Cortex of kidney (tissue), 1 donor: ENCODE measurements around the gene HAPLN2.
"Not testable (repeated sequence)": the region's sequence is repeated elsewhere in the genome, so short reads cannot be mapped to it uniquely, and the experiment has no call there.

Source experiments
- DNase-seq: peaks from one replicate; lab custom pipeline; 2025; lab: John Stamatoyannopoulos, UW

The HAPLN2 gene

DNA sequence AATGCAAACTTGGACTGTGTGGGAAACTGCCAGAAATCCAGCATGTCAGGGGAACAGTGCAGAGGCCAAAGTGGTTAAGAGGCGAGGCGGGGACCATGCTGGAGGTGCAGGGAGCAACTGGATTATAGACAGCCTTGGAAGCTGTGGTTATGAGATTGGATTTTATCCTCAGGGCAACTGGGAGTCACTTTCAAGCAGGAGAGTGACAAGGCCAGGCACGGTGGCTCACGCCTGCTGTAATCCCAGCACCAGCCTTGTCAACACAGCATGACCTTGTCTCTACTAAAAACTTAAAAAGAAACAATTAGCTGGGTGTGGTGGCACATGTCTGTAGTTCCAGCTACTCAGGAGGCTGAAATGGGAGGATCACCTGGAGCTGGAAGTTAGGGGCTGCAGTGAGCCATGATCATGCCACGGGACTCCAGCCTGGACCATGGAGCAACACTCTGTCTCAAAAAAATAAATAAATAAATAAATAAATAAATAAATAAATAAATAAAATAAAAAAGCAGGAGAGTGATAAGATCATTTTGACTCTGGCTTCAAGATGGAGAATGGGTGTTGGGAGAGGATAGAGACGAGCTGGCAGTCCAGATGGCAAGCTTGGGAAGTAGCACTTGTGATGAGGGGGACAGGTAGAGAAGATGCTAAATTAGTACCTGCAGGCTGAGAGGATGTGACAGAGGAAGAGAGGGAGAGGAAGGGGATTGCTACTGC is 3.5 kb downstream of the HAPLN2 start:
- no peak for DNase-seq

DNA sequence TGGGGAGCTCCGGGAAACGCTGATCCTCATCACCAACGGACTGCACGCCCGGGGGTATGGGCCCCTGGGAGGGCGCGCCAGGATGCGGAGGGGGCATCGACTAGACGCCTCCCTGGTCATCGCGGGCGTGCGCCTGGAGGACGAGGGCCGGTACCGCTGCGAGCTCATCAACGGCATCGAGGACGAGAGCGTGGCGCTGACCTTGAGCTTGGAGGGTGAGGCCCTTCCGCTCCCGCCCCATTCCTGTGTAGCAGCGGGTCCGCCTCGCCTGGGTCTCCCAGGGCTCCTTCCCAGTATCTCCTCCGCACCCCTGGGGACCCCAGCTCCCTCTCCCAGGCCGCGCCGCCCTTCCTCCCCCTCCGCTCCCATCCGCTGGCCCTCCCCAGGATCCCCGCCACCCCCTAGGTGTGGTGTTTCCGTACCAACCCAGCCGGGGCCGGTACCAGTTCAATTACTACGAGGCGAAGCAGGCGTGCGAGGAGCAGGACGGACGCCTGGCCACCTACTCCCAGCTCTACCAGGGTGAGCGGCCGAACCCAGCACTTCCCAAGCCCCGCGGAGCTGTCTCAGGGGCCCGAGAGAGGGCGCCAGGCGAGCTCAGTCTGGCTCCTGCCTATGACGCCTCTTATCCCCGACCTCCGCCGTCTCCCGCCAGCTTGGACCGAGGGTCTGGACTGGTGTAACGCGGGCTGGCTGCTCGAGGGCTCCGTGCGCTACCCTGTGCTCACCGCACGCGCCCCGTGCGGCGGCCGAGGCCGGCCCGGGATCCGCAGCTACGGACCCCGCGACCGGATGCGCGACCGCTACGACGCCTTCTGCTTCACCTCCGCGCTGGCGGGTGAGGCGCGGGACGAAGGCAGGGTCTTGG is 5.0 kb downstream of the HAPLN2 start:
- no peak for DNase-seq

DNA sequence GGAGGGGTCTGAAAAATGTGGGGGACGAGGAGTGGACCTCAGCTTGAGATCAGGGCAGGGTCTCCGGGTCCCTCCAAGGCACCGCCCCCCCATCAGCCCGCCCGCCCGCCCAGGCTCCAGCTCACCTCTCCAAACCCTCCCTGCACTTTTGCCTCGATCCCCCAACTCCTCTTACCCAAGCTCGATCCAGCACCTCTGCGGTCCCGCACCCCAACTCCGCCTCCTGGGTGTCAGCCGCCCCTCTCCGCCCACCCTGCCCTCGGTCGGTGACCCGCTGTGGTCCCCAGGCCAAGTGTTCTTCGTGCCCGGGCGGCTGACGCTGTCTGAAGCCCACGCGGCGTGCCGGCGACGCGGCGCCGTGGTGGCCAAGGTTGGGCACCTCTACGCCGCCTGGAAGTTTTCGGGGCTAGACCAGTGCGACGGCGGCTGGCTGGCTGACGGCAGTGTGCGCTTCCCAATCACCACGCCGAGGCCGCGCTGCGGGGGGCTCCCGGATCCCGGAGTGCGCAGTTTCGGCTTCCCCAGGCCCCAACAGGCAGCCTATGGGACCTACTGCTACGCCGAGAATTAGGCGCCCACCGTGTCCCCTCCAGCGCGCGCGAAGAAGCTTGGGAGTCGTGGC is 5.7 kb downstream of the HAPLN2 start:
- no peak for DNase-seq

DNA sequence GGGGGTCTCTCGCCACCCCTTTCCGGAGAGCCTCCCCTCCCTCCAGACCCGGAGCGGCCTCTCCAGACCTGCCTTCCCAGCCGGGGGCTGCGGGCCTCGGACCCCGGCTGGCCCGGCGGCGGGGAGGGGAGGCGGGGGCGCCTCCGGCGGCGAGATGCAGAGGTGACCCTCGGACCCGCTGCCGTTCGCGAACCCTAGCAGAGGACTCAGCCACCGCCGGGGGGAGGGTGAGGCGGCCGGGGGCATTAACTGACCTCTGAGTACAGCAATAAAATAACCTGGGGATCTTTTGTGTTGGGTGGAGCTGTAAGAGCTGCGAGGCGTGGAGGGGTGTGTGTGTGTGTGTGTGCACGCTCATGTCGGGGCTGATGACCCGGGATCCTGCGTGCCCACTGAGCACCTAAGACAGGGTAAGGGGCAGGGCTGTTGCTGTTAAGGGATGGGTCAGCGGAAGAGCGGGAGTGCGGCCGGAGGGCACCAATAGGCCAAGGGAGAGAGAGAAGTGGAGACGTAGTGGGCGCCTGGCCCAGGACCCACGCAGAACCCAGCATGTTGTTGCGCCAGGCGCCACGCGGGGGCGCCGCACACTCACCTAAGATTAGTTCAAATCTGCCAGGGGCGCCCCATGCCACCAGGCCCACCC is 6.3 kb downstream of the HAPLN2 start:
- DNase-seq: no peak

DNA sequence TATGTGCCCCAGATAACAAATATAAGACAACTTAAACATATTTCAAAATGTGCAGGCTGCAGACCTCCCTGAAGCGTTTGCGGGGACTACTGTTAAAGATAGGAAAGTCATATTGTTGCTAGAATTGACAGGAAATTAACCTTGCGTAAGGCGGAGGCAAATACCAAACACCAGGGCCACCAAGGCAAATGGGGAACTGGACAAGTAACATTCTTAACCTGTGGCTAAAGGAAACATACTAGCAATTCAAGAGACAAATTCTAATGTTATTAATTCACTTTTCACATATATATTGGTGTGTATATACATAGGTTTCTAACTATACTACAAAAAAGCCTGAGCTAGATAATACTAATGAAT is 6.8 kb downstream of the HAPLN2 start:
- no peak for DNase-seq

DNA sequence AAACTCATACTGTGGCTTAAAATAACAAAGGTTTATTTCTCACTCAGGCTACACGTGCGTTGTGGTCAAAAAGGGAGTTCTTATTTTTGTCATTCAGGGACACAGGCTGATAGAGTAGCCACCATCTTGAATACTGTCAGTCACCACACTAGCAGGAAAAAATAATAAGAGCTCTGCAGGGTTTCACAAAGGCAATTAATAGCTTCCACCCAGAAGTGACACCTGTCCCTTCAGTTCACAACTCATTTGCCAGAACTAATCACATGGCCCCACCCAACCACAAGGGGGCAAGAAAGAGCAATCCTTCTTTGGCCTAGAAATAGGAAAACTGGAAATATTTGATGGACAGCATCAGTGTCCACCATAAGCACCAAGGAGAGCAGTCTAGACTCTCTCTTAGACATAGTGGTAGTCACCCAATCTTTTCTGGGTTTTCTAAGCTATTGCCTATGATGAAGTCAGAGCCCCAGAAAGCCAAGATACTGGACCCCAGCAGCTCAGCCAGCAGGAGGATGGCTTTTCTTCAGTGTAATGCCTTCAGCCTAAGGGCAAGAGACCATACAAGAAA is 8.2 kb downstream of the HAPLN2 start:
- no peak for DNase-seq

DNA sequence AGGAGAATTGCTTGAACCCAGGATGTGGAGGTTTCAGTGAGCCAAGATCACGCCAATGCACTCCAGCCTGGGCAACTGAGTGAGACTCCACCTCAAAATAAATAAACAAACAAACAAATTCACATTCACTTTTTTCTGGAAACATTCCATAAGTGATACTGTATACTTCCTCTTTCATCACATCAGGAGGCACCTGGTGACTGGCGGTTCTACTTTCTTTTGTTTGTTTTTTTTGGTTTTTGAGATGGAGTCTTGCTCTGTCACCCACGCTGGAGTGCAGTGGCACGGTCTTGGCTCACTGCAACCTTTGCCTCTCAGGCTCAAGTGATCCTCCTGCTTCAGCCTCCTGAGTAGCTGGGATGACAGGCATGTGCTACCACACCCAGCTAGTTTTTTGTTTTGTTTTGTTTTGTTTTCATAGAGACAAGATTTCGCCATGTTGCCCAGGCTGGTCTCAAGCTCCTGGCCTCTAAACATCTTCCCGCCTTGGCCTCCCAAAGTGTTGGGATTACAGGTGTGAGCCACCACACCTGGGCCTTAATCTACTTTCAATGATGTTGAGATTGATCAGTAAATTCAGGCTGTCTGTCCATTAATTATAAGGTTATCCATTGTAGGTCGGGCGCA is 10.7 kb downstream of the HAPLN2 start:
- DNase-seq: no peak

DNA sequence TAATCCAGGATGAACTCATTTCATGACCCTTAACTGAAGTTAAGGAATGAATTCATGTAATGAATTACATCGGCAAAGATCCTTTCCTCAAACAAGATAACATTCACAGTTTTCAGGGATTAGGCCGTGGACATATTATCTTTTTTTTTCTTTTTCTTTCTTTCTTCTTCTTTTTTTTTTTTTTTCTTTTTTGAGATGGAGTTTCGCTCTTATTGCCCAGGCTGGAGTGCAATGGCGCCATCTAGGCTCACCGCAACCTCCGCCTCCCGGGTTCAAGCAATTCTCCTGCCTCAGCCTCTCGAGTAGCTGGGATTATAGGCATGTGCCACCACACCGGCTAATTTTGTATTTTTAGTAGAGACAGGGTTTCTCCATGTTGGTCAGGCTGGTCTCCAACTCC is 11.9 kb downstream of the HAPLN2 start:
- DNase-seq: not testable (repeated sequence)

DNA sequence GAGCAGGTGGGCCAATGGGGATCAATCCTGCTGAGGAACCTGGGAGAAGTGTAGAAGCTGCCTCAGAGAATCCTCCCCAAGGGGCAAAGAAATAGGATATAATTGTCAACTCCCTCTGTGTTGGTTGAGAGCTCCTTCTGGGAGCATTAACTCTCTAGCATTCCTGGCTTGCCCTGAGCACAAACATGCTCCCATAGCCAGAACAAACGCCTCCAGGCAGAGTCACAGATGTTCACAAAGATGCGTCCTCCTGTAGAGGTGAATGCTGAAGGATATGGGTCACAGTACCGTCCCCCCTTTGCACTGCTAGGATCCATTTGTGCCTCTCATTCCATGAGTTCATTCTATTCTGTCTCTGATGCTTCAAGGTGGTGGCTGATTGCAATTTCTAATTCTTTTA is 13.1 kb downstream of the HAPLN2 start:
- no peak for DNase-seq

DNA sequence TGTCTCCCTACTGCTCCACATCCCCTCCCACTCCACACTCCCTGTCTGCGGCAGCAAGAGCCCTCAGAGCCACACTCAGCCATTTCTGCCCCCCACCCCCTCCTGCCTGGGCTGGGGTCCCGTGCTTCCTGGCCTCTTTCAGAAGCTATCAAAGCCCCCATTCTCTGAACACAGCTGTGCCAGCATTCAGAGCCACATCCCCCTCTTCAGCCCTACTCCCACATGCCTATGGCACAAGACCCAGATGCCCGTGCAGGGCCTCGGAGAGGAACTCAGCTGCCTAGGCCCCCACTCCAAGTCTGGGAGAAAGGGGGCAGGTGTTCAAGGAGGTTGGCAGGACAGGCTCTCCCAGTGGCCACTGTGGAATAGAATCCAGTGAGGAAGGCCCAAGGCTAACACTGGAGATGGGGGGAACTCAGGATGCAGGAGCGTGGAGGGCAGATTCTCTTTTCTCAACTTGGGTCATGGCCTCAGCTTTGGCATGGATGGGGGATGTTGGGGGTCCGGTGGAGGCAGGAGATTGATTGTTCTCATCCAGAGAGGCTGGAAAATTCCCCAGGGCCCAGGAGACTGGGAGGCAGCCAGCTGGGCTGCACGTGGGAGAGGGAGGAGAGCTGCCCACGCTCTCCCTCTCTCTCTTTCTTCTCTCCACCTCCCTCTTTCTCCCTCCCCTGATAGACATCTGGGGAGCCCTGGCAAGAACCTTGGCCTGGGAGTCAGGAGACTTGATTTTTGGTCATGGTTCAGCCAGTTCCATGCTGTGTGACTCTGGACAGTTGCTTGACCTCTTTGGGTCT is 19.2 kb downstream of the HAPLN2 start:
- no peak for DNase-seq

DNA sequence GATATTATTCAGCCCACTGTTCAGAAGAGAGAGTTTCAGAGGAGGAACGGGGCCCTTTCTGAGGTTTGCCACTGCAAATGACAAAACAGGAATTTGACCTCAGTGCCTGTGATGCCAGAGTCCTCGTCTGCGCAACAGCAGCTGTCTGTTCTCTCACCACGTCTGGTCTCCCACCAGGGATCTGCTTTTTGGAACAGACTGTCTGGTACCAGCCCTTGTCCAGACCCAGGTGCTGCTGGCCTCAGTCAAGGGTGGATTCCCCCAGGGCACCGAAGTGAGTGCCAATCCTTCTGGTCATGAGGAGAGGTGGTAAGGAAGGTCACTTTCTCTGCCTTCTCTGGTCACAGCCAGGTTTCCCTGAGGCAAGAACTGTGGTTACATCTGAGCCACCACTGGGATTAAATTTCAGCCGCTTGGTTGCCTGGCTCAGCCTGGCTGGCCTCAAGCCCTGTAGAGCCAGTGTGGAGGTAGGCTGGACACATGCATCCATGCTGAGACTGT is 20.4 kb downstream of the HAPLN2 start:
- no peak for DNase-seq

DNA sequence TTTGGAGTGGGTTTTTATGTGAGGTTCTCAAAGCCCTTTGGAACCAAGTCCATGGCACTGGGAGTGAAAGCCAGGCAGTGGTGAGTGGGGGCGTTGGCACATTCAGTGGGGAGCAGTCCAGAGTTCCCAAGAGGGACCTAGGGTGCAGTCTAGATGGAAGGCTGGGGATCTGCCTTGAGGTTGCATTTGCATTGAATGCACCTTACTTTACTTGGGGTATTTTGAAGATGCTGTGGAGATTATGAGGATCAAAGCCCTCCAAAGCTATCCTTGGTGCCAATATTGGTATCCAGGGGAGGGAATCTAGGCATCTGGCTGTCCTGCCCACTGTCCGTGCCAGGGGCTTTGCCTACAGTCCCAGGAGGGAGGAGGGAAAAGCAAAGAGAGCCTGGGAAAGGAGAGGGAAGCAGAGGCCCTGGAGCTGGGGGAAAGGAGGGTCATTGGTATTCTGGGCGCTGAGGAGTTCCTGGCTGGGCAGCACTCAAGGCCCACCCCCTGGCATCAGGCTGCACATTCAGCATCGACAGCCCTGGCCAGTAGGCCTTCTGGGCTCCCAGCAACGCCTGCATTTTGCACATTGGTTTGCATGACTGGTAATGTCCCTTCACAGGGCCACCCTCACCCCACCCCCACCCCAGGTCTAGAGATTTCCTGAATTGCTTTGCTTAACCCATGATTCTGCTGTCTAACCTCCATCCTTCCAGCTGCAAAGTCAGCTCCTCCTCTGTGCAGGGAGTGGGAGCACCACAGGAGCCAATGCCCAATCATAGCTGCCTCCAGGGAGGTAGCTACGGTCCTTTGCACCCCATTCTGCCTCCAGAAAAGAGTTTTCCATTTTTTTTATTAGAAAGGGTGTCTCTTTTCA is 21.9 kb downstream of the HAPLN2 start:
- no peak for DNase-seq

DNA sequence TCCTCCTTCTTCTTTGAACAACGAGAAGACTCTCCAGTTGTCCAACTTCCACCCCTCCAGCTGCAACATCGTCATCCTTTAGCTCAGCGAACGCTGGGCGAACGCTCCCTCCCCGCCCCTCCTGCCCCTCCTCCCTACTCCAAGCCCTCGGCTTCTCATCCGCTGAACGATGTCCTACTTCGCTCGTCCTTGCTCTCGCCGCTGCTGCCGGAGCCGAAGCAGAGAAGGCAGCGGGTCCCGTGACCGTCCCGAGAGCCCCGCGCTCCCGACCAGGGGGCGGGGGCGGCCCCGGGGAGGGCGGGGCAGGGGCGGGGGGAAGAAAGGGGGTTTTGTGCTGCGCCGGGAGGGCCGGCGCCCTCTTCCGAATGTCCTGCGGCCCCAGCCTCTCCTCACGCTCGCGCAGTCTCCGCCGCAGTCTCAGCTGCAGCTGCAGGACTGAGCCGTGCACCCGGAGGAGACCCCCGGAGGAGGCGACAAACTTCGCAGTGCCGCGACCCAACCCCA is 22.6 kb downstream of the HAPLN2 start, which contains the start of gene BCAN:
TSS of gene BCAN (plus strand) at position 357 of the 504 bp plus-strand sequence. CDS start 3,938 bp downstream, outside the sequence.
- DNase-seq: no peak

DNA sequence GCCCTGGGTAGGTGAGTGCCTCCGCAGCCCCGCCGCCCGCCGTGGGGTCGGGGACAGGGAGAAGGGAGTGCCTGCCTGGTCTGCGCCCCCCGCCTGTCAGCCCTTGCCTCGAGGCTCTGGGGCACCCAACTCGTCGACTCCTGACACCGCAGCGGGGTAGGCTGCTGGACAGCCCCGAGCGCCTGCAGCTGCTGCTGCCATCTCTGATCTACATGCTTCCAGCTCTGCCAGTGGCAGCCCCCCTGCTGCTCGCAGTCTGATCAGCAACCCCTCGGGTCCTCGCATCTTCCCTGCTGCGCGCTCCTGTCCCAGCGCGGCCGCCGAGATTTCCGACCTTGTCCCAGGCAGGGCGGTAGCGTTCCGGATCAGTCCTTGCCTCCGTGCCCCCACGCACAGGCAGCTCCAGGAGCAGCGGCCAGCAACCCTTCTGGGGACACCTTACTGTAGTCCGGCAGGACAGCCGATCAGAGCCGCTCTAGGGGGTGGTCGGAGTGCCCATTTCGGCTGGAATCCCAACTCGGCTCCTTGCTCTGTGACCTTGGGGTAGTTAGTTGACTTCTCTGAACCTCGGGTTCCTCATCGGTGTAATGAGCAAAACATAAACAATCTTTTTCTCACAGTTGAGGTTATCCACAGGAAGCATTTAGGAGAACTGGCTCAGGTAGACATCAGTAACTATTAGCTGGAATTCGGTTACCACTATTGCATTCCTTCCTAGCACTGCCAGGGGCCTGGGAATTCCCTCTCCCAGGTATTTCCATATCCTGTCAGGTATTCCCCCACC is 23.2 kb downstream of the HAPLN2 start:
- DNase-seq: no peak

DNA sequence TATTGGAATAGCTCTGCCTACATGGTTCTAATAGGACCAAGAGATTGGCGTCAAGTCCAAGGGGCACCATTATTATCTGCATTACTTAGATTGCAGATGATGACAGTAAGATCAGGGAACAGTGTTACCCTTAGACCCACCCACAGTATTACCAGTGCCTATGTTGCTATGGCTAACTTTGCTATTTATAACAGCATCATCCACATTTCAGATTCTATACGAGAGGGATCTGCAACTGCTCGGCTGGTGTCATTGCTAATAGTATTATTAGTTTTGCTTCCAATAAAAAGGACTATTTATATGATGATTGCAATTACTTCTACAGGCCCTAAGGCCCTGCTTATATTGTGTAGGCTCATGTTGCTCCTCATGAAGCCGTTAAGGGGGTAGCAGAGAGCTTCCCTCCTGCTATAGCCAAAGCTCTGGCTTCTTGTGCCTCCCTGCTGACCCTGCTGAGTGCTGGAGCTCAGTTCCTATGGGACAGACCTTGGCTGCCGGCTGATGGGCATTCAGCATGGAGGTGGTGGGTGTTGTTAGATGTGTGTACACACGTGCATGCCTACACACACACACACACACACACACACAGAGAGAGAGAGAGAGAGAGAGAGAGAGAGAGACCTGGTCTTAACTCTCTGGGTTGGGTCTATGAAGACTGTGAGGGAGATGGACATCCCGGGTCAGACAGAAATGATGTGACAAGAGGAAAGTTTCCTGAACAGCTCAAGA is 24.0 kb downstream of the HAPLN2 start:
- DNase-seq: no peak

DNA sequence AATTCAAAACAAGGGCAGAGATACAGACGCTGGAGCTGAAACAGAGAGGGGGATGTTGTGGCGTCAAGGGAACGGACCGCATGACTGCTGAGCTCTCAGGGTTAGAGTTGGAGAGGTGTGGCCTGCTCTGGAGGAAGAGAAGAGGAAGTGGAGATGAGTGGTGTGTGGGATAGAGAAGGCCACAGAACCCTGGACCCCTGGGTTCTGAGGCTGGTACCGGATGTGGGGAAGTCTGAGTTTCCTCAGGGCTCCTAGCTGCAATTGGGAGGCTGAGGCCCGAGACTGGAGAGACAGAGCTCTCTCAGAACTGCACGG is 24.5 kb downstream of the HAPLN2 start:
- no peak for DNase-seq

DNA sequence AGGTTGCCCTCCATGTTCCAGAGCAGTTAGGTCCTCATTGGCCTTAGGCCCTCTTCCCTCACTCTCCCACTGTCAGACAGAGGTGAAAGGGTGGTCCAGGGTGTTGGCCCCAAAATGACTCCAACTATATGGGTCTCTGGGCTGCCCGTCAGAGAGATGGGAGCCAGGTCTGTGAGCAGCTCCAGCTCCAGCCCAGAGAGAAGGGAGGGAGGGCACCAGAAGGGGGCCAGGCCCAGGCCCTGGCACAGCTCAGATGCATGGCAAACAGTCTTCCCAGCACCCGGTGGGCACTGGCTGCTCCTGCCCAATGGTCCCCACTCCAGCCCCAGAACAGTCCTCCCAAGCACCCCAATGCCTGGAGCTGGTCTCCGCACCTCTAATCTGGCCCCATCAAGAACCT is 24.9 kb downstream of the HAPLN2 start:
- DNase-seq: no peak

DNA sequence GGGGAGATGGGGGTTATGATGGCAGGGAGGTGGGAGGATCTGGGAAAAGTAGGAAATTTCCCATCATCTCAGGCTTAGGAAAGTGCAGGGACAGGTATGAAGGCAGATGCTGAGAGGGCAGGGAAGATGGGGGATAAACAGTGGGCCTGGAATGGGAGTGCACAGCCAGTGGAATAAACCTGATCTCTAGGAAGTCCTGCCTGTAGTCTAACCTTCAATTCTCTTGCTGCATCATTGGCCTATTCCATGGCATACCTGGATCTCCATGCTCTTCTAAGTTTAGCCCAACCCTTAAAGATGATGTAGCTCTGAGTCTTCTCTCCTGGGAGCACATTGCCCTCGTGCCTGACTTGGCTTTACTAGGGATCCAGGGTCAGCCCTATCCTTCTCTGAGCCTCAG is 25.4 kb downstream of the HAPLN2 start:
- no peak for DNase-seq
